ENCODE data around the gene BLOC1S1.

GRCh38 chr12:55670276-55670675 is 45.6 kb upstream of the BLOC1S1 start:
- TF ChIP-seq CTCF (IDR thresholded peaks at IDR 0.05): no peak
- TF ChIP-seq POLR2A (IDR thresholded peaks at IDR 0.05): no peak
